Type B pancreatic cell (in vitro differentiated cells): ENCODE data around the gene HPSE2. TPM values are rescaled to one million over a fixed set of nuclear protein-coding genes. Genes with fewer than 3 reads are reported as not detected.
"Not testable (repeated sequence)": the region's sequence is repeated elsewhere in the genome, so short reads cannot be mapped to it uniquely, and the experiment has no call there.

ENCODE experiments used
- DNase-seq: peaks from one replicate; pipeline ENCODE4 v3.0.0; 2021; ENCODE audit warnings: mixed read lengths; ENCODE audit not compliant: unreplicated experiment; ENCODE audit errors: extremely low spot score
- H3K27ac Mint-ChIP-seq: 2 replicates; pipeline ENCODE4 v1.8.0; 2021; ENCODE audit warnings: mild to moderate bottlenecking, mixed read lengths
- H3K27me3 Mint-ChIP-seq: 2 replicates; pipeline ENCODE4 v1.8.0; 2021; ENCODE audit warnings: mixed read lengths
- H3K36me3 Mint-ChIP-seq: 2 replicates; pipeline ENCODE4 v1.8.0; 2021; ENCODE audit warnings: mixed read lengths
- H3K4me1 Mint-ChIP-seq: one replicate; pipeline ENCODE4 v1.8.0; 2021; ENCODE audit warnings: mixed read lengths; ENCODE audit not compliant: unreplicated experiment
- H3K4me3 Mint-ChIP-seq: 2 replicates; pipeline ENCODE4 v1.8.0; 2021; ENCODE audit warnings: mild to moderate bottlenecking, mixed read lengths
- H3K9me3 Mint-ChIP-seq: 2 replicates; pipeline ENCODE4 v1.8.0; 2021; ENCODE audit warnings: mixed read lengths
- total RNA-seq: library from RNA; stranded (reverse); gene quantifications from 2 replicates; pipeline ENCODE4 v1.2.1, GENCODE V29; 2021; ENCODE audit warnings: low replicate concordance
- TF ChIP-seq, protein P1 (sequence below): fragments of 200-600 bp; sonication (generic); conservative IDR thresholded peaks from 2 replicates; pipeline ENCODE4 v1.5.0; 2021; ENCODE audit warnings: antibody characterized with exemption, mild to moderate bottlenecking

Gene HPSE2
- total RNA-seq, 1 donor from 2014 or later = 19.8 TPM

DNA sequence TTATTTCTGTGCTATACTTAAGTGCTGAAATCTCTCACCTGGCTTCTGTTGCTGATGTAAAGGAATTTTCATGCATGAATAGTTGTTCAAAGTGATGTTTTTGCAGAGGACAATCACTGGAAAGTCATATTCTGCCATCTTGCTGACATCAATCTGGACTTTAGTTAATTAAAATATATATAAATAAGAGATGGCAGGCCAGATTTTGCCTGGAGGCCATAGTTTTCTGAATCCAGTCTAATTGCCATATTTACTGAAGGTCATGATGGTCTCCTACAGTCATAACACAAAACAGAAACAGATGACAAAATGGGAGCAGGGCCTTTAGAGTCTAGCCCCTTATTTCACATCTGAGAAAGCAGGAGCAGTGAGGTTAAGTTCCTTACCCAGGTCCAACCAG is 228.2 kb downstream of the HPSE2 start:
- no peak for DNase-seq
- TF ChIP-seq, protein P1, sequence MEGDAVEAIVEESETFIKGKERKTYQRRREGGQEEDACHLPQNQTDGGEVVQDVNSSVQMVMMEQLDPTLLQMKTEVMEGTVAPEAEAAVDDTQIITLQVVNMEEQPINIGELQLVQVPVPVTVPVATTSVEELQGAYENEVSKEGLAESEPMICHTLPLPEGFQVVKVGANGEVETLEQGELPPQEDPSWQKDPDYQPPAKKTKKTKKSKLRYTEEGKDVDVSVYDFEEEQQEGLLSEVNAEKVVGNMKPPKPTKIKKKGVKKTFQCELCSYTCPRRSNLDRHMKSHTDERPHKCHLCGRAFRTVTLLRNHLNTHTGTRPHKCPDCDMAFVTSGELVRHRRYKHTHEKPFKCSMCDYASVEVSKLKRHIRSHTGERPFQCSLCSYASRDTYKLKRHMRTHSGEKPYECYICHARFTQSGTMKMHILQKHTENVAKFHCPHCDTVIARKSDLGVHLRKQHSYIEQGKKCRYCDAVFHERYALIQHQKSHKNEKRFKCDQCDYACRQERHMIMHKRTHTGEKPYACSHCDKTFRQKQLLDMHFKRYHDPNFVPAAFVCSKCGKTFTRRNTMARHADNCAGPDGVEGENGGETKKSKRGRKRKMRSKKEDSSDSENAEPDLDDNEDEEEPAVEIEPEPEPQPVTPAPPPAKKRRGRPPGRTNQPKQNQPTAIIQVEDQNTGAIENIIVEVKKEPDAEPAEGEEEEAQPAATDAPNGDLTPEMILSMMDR = no peak
- peaks cover 11% of the 10 kb centered on the region for H3K9me3 Mint-ChIP-seq
- peaks cover 11% of the 10 kb centered on the region for H3K4me1 Mint-ChIP-seq
- no peak overlapping the region for H3K4me3 Mint-ChIP-seq
- H3K27me3 Mint-ChIP-seq = no peaks in the 10 kb centered on the region
- no peak overlapping the region for H3K27ac Mint-ChIP-seq
- peaks cover 8% of the 10 kb centered on the region for H3K36me3 Mint-ChIP-seq

DNA sequence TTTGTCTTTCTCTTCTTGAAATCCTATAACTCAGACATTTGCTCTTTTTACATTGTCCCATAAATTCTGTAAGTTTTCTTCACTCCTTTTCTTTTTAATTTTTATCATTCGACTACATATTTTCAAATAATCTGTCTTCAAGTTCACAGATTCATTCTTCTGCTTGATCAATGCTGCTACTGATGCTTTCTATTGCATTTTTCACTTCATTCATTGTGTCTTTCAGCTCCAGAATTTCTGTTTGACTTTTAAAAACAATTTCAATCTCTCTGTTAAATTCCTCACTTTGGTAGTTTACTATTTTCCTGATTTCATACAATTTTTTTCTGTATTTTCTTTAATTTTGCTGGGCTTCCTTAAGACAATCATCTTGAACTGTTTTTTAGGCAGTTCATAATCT is 230.4 kb downstream of the HPSE2 start:
- no peak overlapping the region for H3K27ac Mint-ChIP-seq
- peaks cover 2% of the 10 kb centered on the region for H3K4me1 Mint-ChIP-seq
- peaks cover 8% of the 10 kb centered on the region for H3K36me3 Mint-ChIP-seq
- TF ChIP-seq, protein P1 = no peak
- H3K27me3 Mint-ChIP-seq = no peaks in the 10 kb centered on the region
- DNase-seq = no peak
- H3K9me3 Mint-ChIP-seq = peaks cover 11% of the 10 kb centered on the region
- H3K4me3 Mint-ChIP-seq = no peak overlapping the region

DNA sequence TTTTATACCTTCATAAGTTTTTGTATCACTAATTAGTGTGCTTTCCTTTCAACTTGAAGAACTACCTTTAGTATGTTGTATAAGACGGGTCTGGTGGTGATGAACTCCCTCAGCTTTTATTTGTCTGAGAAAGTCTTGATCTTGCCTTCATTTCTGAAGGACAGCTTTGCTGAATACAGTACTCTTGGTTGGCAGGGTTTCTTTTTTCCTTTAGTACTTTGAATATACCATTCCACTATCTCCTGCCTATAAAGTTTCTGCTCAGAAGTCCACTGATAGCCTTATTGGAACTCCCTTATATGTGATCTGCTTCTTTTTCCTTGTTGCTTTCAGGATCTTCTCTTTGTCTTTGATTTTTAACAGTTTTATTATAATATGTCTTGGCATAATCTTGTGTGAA is 230.9 kb downstream of the HPSE2 start:
- Mint-ChIP-seq H3K36me3 (peaks cover 8% of the 10 kb centered on the region), H3K4me3 (no peak overlapping the region), H3K9me3 (peaks cover 11% of the 10 kb centered on the region), H3K27ac (no peak overlapping the region), H3K27me3 (no peaks in the 10 kb centered on the region), H3K4me1 (no peaks in the 10 kb centered on the region)
- no peak for DNase-seq
- TF ChIP-seq, protein P1 = no peak

DNA sequence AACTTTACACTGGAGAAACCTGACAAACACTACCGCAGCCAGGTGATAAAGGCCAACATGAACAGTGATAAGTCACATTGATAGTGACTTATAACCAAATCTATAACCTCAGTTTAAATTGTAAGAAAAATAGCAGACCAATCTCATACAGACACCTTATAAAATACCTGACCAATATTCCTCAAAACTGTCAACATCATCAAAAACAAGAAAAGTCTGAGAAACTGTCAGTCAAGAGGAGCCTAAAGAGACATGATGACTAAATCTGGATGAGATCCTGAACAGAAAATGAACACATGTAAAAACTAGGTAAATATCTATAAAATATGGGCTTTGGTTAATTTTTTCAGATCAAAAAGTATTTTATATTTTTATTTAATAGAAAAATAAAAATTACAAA is 233.3 kb downstream of the HPSE2 start:
- no peak for DNase-seq
- TF ChIP-seq, protein P1 = no peak
- Mint-ChIP-seq H3K4me1 (no peaks in the 10 kb centered on the region), H3K4me3 (no peak overlapping the region), H3K27ac (no peak overlapping the region), H3K36me3 (peaks cover 8% of the 10 kb centered on the region), H3K27me3 (no peaks in the 10 kb centered on the region), H3K9me3 (peaks cover 11% of the 10 kb centered on the region)

DNA sequence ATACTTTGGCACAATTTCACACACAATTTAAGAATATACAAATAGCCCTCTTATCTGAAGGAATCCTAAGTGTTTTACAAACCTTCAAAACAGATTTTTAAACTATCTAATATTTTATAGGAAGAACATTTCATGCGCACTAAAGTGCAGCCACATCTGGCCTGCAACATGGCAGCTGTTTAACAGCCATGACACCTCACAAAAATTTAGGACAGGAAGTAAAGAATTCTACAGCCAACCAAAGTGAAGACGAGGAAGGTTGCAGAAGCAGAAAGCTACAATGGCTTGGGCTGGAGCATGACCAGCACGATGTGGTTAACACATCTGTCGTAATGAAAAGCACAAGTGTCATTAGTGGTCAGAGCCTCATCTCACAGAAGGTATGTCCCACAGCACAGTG is 238.1 kb downstream of the HPSE2 start:
- no peaks in the 10 kb centered on the region for H3K27me3 Mint-ChIP-seq
- H3K36me3 Mint-ChIP-seq = no peaks in the 10 kb centered on the region
- no peaks in the 10 kb centered on the region for H3K9me3 Mint-ChIP-seq
- TF ChIP-seq, protein P1 = no peak
- no peak overlapping the region for H3K27ac Mint-ChIP-seq
- H3K4me3 Mint-ChIP-seq = no peak overlapping the region
- no peak for DNase-seq
- no peaks in the 10 kb centered on the region for H3K4me1 Mint-ChIP-seq

DNA sequence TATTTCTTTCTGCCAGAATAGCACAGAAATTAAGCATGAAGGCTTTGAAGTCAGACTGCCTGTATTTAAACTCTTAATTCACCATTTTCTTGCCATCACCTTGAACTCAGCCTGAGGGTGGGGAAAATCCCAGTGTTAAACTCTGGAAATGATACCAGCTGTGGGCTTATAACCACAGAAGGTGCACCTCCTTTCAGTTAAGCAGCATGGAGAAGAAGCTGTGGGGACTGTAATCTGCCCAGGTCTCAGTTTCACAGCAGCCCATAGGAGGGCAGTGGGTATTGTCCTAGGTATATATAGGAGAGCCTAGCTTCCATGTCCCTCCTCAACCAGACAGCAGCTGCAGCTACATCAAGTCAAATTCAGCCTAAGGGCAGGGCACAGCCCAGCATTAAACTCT is 241.6 kb downstream of the HPSE2 start:
- TF ChIP-seq, protein P1 = no peak
- Mint-ChIP-seq H3K4me3 (no peak overlapping the region), H3K9me3 (no peaks in the 10 kb centered on the region), H3K4me1 (no peaks in the 10 kb centered on the region), H3K27me3 (no peaks in the 10 kb centered on the region), H3K36me3 (no peaks in the 10 kb centered on the region), H3K27ac (no peak overlapping the region)
- no peak for DNase-seq

DNA sequence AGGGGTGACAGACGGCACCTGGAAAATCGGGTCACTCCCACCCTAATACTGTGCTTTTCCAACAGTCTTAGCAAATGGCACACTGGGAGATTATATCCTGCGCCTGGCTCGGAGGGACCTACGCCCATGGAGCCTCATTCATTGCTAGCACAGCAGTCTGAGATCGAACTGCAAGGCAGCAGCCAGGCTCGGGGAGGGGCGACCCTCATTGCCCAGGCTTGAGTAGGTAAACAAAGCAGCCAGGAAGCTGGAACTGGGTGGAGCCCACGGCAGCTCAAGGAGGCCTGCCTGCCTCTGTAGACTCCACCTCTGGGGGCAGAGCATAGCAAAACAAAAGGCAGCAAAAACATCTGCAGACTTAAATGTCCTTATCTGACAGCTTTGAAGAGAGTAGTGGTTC is 251.9 kb downstream of the HPSE2 start:
- H3K36me3 Mint-ChIP-seq, H3K4me1 Mint-ChIP-seq, H3K27ac Mint-ChIP-seq, H3K27me3 Mint-ChIP-seq, H3K9me3 Mint-ChIP-seq, DNase-seq, H3K4me3 Mint-ChIP-seq: not testable (repeated sequence)
